Measurements from ENCODE around the gene PHLDA2. TPM values are rescaled to one million over a fixed set of nuclear protein-coding genes. Genes with fewer than 3 reads are reported as not detected.
"Not testable (repeated sequence)": the region's sequence is repeated elsewhere in the genome, so short reads cannot be mapped to it uniquely, and the experiment has no call there.

Gene PHLDA2
- total RNA-seq, 1 donor from 2014 or later, result 4.2 TPM

- DNase-seq, result no peak
Observed at GRCh38 chr11:2914455-2915195, 14.6 kb downstream of the PHLDA2 start.

DNA sequence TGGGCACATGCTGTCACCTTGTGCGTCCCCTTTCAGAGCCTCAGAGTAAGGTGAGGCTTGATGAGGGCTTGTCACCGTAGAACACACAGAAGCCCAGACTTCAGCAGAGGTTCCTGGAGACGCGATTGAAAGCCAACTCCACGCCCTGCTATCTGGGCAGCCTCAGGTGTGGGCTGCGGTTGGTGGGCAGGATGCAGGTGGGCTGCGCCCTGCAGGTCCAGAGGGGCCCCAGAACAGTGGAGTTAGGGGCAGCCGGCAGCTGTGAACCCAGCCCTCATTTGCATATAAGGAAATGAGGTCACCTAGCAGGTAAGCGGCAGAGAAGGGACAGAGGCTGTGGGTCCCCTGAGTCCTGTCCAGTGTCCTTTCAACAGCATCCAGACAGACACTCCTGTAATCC, 15.4 kb downstream of the PHLDA2 start:
- no peak for DNase-seq

DNA sequence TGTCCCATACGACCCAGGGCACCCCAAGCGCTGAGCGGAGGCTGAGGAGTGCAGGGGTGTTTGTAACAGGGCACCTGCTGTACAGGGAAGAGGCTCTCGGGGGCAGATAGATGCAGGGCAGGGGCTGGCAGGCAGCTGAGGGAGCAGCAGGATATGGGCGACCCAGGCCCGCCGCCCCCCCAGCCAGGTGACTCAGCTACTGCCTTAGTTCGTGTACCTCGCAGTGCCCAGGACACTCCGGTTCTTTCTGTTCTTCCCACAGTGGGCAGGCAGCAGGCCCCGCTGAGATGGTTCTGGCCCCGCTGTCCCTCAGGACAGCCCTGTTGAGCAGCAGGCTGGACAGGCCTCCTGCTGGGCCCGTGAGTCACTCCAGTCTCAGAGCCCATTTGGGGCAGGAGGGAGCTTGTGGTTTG, 16.2 kb downstream of the PHLDA2 start:
- DNase-seq, result no peak

DNA sequence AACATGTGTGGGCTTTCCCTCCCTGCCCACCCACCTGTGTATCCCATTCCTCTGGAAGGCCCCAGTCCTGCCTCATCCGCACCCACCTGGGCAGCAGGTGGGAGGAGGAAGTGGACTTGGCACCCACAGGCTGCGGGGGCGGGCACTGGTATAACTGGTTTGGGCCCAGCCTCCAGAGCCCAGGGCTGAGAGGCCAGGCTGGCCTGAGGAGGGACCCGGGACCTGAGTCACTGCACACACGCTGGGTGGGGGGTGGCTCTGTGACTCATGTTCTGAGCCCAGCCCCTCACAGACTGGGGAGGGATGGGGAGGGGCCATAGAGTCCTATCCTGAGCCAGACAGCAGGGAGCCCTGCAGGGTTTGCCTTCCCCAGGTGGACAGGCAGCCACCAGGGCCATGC, 16.7 kb downstream of the PHLDA2 start:
- no peak for DNase-seq

DNA sequence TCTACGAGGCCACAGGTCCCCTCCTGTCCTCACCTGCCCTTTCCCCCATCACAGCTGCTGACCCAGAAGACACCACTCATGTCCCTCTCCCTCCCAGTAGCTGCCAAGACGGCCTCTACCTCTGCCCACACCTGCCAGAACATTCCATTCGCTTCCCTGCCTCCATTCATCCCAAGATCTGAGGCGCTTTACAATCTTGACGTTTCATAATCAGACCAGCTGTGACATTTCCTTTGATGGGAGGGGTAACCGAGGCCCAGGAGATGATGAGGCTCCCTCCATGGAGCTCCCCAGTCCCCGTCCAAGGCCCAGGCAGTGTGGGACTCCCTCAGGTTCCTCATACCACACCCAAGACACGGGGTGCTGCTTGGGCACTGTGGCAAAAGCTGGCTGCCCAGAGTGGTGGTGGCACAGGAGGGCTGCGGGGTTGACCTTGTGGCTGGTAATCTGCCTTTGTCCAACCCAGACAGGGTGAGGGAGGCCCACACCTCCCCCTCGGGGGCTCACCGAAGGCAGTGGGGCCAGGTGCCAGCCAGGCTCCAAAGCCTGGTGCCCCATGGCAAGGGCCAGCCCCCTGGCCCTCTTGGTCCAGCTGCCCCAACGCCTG, 17.3 kb downstream of the PHLDA2 start:
- DNase-seq, result no peak

GRCh38 chr11:2911088-2911784, 18.0 kb downstream of the PHLDA2 start:
- no peak for DNase-seq

DNA sequence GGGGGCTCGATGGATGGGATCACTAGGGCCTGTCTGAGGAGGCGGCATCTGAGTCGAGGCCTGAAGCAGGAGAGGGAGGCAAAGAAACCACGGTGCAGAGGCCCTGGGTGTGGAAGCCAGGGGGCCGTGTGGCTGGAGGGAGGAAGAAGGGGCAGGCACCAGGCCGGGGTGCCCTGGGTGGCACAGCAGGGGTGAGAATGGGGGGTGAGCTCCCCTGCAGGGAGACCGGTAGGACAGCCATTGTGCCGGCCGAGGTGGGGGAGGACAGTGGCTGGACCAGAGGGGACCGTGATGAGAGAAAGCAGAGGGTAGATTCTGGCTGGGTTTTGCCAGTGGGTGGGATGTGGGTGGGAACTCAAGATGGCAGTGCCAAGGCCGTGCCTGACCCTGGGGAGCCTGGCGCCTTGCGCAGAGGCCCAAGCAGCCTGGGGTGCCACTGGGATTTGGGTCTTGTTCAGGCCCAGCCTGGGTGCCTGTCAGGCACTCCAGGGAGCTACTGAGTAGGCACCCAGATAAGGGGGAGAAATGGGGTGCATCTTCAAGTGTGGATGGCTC, 18.7 kb downstream of the PHLDA2 start:
- DNase-seq, result no peak

DNA sequence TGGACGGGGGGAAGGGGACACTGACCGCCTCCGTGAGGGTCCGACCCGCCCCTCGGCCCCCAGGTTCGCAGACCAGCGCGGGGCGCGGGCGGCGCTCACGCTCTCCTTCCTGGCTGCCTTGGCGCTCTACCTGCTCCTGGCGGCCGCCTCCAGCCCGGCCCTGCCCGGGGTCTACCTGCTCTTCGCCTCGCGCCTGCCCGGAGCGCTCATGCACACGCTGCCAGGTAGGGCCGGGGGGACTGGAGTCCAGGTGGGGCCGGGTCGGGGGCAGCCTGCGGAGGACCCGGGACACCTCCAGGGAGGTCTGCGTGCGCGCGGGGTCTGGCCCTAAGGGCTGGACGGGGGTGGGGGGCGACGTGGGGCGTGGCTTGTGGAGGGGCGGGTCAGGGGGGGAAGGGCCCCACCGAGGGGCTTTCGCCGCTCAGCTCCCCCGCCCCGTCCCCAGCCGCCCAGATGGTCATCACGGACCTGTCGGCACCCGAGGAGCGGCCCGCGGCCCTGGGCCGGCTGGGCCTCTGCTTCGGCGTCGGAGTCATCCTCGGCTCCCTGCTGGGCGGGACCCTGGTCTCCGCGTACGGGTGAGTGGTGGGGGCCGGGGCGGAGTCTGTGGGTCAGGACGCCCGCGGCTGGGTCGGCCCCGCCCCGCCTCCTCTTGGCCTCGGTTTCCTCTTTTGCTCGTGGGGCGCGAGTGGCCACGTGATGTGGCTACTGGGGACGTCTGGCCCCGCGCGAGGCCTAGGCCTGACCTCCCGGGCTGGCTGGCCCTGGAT, 19.9 kb downstream of the PHLDA2 start:
- no peak for DNase-seq

DNA sequence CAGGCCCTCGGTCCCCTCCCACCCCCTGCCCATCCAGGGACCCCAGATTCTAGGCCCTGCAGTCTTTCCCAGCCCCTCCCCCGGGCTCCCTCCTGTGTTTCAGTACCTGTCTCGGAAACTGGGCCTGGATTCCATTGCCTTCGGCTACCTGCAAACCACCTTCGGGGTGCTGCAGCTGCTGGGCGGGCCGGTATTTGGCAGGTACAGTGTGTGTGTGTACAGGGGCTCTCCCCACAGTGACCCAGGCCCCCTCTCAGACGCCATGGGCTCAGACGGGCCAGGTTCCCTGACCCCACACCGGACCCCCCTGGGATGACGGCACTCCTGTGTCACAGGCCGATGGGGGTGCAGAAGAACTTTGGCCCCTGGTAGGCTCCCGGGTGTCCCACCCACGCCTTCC, 21.1 kb downstream of the PHLDA2 start:
- no peak for DNase-seq

DNA sequence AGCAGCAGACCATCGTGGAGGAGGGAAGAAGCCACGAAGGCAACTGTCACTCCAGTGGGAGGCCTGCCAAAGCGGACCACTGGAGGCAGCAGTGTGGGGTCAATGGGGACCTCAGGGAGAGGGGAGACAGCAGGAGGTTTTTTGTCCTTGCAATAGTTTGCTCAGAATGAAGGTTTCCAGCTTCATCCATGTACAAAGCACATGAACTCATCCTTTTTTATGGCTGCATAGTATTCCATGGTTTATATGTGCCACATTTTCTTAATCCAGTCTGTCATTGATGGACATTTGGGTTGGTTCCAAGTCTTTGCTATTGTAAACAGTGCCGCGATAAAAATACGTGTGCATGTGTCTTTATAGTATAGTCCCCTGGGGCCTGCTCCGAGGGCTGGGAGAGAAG, 23.9 kb downstream of the PHLDA2 start:
- DNase-seq, result not testable (repeated sequence)

GRCh38 chr11:2904153-2905052, 24.8 kb downstream of the PHLDA2 start:
- DNase-seq, result no peak

- no peak for DNase-seq
Observed at GRCh38 chr11:2903672-2904011, 25.6 kb downstream of the PHLDA2 start.

DNA sequence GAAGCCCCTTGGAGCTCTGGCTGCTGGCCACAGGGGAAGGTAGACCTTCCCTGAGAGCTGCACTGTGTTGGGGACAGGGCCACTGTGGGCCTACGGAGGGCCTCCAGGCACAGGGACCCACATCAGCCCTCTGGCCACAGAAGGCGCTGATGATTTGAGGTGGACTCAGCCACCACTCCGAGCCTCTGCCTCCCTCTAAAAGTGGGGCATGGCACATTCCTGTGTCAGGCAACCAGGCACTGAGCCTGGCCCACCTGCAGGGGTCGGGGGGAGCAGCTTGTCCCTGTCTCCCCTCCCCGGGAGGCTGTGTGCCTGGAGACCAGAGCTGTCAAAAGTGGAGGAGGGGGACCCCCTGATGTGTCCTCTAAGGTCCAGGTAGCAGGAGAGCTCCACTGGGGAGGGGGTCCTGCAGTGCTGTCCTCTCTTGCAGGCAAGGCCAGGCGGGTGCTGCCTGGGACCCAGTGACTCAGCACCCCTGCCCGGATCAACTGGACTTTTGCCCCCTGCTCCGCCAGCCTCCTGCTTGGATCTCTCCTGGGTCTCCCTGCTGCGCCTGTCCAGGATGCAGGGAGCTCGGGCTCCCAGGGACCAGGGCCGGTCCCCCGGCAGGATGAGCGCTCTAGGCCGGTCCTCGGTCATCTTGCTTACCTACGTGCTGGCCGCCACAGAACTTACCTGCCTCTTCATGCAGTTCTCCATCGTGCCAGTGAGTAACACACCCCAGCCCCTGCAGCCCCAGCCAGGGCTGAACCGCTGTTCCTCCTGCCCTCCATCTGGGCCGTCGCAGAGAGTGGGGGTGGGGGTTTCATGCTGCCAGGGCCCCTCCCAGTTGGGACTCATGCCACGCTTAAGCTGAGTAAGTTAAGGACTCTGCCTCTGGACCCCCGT, 26.2 kb downstream of the PHLDA2 start:
- no peak for DNase-seq

- peak; percentile 78 for DNase-seq
Observed at GRCh38 chr11:2901854-2902783, 27.1 kb downstream of the PHLDA2 start.

GRCh38 chr11:2901196-2901796, 27.9 kb downstream of the PHLDA2 start:
- no peak for DNase-seq

DNA sequence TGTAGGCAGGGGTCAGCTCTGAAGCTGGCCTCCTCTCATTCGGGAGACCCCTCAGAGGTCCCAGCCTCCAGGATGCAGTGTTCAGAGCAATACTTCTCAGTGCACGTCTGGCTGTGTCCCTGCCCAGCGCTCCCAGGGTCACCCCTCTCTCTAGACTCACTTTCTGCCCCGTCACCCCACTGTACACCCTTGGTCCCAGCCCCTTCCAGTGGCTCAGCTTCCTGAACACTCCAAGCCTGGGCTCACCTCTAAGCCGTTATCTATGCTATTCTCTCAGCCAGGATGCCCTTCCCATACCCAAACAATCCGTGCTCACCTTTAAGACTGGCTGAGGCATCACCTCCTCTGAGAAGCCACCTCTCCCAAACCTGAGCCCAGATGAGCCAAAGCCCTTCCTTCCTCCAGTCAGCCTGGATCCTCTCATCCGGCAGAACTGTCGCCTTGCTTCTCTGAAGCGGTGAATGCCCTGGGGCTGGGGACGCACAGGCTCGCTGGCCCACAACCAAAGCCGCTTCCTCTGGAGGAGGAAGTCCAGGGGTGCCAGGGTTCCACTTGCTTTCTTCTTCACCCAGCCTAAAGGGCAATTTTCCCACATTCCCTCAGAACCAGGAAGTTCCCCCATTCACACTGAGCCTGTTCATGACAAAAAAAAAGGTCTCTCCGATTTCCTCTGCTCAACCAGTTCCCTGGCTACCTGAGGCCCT, 30.0 kb downstream of the PHLDA2 start:
- DNase-seq, result no peak

DNA sequence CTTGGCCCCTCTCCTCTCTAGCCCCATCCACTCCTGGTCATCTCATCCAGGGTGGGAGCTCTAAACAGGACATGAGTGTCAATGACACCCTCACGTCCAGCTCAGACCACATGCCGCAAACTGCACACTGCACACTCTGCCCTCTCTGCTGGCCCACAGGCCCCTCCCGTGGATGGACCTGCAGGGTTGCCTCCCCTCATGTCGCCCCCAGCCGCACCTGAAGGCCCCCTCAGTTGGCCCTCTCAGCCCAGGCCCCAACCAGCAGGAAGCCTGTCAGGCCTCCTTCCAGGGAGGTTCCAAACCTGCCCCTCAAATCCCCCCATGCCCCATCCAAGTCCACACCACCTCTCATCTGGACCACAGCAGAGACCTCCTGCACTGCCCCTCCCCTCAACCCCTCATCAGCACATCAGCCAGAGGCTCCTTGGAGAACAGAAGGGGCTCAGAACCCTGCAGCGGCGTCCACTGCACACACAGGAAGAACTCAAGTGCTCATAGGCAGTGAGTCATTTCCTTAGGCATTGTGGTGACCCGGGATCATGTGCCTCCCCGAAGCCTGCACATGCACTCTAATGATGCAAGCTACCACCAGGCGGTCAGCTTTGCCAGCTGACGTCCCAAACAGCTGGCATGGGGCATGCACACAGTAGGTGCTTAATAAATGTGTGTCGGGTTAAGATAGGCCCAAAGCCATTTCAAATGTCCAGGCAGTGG, 30.7 kb downstream of the PHLDA2 start:
- no peak for DNase-seq

Measured in skin of body (tissue), 2 donors.